HG03520 (cell line): ENCODE measurements around the gene ATP13A4.

ENCODE experiments used
- ATAC-seq: cut with Tn5 transposase; IDR thresholded peaks from one replicate; pipeline ENCODE4 v1.9.1; 2021; ENCODE audit warnings: mild to moderate bottlenecking, moderate library complexity; ENCODE audit not compliant: unreplicated experiment

The ATP13A4 gene, protein sequence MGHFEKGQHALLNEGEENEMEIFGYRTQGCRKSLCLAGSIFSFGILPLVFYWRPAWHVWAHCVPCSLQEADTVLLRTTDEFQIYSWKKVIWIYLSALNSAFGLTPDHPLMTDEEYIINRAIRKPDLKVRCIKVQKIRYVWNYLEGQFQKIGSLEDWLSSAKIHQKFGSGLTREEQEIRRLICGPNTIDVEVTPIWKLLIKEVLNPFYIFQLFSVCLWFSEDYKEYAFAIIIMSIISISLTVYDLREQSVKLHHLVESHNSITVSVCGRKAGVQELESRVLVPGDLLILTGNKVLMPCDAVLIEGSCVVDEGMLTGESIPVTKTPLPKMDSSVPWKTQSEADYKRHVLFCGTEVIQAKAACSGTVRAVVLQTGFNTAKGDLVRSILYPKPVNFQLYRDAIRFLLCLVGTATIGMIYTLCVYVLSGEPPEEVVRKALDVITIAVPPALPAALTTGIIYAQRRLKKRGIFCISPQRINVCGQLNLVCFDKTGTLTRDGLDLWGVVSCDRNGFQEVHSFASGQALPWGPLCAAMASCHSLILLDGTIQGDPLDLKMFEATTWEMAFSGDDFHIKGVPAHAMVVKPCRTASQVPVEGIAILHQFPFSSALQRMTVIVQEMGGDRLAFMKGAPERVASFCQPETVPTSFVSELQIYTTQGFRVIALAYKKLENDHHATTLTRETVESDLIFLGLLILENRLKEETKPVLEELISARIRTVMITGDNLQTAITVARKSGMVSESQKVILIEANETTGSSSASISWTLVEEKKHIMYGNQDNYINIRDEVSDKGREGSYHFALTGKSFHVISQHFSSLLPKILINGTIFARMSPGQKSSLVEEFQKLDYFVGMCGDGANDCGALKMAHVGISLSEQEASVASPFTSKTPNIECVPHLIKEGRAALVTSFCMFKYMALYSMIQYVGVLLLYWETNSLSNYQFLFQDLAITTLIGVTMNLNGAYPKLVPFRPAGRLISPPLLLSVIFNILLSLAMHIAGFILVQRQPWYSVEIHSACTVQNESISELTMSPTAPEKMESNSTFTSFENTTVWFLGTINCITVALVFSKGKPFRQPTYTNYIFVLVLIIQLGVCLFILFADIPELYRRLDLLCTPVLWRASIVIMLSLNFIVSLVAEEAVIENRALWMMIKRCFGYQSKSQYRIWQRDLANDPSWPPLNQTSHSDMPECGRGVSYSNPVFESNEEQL

DNA sequence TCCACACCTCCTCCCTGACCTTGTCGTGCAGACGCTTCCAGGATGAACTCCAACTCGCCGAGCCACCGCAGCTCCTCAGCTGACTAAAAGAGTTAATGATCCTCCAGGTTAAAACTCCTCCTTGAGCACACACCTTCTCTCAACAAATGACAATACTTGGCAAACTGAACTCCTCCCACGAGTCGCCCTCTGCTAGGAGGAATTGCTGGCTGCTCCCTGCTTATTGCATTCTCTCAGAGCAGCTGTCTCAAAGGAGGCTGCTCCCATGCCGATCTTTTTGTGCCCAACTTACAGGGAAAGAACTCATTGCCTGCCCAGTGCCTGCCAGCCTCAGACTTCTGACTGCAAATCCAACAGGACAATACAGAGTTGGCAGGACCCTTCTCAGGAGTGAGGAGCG, at the start of gene ATP13A4:
Gene ATP13A4, minus strand, starts transcription at position 85 of the 400 bp plus-strand sequence. CDS start 96 bp downstream, outside the sequence.
- ATAC-seq, result no peak

DNA sequence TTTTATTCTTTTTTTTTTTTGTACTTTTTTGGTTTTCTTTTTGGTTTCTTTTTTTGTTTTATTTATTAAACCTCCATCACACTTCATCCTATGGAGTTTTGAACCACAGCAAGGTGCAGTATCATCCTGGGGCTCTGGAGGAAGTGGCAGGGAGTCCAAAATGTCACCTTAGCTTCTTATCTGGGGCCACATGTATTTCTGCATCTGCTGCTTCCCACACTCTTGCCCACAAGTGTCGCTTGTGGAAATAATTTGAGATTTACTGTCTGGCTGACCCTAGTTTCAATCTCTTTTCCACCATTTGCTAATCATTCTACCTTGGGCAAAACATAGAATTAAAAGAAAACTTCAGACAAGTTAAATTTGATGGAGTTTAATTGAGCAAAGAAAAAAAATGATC, 44.7 kb upstream of the ATP13A4 start:
- no peak for ATAC-seq

GRCh38 chr3:193598202-193598601, 43.5 kb upstream of the ATP13A4 start:
- ATAC-seq, result no peak

DNA sequence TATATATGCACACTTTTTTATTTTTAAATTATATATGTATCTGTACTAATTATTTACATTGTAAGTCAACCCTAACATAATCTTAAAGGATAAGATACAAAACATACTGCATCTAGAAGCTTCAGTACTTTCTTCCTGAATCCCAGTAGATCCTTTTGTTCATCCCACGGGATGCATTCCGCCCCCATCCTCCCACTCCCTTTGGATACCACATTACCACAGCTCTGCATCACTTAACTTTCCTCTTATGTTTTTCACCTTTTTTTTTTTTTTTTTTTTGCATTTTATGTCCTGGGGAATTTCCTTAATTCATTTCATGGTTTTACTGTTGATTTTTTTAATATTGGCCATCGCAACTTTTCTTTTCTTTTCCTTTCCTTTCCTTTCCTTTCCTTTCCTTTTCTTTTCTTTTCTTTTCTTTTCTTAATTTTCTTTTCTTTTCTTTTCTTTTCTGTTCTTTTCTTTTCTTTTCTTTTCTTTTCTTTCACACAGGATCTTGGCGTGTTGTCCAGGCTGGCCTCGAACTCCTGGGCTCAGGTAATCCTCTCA, 41.3 kb upstream of the ATP13A4 start:
- no peak for ATAC-seq

DNA sequence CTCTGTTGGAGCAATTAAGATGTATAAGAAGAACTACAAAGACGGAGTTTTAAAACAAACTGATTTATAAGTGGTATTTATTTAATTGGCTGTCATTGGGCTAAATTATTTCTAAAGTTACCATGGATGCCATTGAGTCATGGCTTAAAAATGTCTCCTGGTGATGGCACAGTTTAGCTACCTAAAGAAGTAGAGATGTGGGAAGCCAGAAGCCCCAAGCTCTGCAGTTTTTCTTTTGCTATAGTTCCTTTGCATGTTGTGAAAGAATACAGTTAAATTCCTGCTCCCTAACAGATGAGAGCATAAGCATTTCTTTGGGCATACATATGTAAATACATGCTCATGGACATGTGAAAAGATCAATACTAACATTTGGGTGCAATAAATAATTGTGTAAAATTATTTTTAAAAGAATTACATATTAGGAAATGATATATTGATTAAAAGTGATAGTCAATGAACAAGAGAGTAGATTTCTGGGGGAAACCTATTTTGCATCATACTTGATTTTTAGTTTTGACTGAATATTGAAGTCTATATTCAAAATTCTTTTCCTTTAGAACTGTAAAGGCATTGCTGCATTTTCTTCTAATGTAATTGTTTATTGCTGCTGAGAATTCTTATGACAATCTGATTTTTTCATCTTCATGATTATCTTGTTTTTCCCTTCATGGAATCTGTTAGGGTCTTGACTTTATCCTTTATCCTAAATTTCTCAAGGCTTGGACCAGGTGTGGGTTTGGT, 40.4 kb upstream of the ATP13A4 start:
- no peak for ATAC-seq

- ATAC-seq, result peak; percentile 22
Measured at GRCh38 chr3:193593668-193594030, 39.0 kb upstream of the ATP13A4 start.

GRCh38 chr3:193592841-193593667, 38.4 kb upstream of the ATP13A4 start, which contains the start of gene OPA1:
TSS of gene OPA1 (plus strand) at chr3:193593208. CDS start at chr3:193593378, 170 bp downstream.
- peak; percentile 94 for ATAC-seq

DNA sequence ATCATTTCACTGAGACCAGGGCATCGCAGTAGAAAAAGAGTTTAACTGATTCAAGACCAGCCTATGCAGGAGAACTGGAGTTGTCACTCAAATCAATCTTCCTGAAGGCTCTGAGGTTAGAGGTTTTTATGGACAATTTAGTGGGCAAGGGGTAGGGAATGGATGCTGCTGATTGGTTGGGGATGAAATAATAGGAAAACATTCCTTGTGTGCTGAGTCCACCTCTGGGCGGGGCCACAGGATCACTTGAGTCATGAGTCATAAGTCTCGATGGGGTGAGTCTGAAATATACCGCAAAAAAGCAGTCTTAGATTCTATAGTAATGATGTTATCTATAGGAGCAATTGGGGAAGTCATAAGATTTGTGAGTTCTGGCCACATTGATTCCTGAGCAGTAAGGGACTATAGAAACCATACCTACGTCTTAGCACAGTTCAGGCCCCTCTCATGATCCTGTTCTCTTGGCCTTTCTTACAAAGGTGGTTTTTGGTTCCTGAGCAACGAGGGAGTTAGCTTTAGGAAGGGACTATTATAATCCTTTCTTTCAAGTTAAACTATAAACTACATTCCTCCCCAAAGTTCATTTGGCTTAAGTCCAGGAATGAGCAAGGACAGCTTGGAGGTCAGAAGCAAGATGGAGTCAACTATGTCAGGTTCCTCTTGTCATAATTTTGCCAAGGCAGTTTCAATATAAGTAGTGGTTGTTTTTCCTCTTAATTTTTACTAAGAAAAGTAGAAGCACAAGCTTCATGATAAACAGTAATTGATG, 35.6 kb upstream of the ATP13A4 start:
- ATAC-seq, result no peak

- ATAC-seq, result no peak
Measured at GRCh38 chr3:193589616-193590015, 34.9 kb upstream of the ATP13A4 start.

DNA sequence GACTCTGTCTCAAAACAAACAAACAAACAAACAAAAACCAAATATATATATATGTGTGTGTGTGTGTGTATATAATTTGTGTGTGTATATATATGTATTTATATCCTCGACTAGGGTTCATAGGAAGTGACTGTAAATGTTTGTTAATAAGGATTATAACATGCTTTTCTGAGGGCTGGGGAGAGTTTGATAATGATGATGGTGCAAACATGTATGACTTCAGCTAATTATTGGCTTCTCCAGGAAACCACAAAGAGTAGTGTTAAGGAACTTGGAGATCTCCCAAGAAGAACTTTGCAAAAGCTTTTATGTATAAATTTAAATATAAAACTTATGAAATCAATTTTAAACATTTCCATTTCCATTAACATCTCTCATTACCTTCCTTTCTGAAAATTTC, 34.4 kb upstream of the ATP13A4 start:
- no peak for ATAC-seq

DNA sequence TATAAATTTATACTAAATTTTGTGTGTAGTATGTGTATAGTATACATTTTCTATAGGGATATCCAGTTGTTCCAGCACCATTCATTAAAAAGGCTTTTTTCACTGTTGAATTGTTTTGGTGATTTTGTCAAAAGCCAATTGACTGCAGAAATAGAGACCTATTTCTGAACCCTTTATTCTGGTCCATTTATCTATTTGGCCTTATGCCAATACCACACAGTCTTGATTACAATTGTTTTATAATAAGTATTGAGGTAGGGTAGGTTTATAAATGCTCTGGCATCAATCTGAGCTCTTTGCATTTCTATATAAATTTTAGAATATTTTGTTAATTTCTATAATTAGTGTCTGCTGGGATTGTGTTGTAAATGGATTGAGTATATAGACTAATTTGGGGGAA, 31.8 kb upstream of the ATP13A4 start:
- ATAC-seq, result no peak

DNA sequence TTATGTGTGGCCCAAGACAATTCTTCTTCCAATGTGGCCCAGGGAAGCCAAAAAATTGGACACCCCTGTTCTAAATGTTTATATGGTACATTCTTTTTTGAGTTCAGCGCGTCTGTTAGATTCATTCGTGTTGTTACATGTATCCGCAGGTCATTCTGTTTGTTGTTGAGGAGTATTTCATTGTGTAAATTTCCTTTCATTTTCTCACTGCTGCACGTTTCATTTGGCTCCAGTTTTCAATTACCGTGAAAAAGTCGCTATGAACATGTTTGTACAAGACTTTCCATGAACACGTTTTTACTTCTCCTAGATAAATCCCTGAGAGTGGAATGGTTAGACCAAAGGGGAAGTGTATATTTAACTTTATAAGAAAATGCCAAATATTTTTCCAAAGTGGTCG, 30.8 kb upstream of the ATP13A4 start:
- ATAC-seq, result no peak

DNA sequence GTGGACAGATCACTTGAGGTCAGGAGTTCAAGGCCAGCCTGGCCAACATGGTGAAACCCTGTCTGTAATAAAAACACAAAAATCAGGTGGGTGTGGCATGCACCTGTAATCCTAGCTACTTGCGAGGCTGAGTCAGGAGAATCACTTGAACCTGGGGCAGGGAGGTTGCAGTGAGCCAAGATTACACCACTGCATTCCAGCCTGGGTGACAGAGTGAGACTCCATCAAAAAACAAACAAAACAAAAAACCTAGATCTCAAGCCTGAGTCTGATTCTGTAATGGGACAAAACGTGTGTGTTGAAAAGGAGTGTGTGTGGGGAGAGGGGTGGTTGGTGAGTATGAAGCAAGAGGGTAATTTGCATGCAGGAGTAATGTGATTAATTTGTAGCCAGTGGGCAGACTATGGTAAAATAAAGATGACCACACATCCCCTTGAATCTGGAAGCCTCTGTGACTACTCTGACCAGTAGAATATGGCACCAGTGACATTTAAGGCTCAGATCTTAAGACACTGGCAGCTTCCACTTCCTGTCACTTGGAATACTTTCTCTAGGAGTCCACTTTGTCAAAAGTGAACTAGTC, 19.9 kb upstream of the ATP13A4 start:
- no peak for ATAC-seq

- ATAC-seq, result no peak
Measured at GRCh38 chr3:193573403-193574191, 18.9 kb upstream of the ATP13A4 start.

GRCh38 chr3:193572426-193572908, 17.8 kb upstream of the ATP13A4 start:
- peak; percentile 82 for ATAC-seq

DNA sequence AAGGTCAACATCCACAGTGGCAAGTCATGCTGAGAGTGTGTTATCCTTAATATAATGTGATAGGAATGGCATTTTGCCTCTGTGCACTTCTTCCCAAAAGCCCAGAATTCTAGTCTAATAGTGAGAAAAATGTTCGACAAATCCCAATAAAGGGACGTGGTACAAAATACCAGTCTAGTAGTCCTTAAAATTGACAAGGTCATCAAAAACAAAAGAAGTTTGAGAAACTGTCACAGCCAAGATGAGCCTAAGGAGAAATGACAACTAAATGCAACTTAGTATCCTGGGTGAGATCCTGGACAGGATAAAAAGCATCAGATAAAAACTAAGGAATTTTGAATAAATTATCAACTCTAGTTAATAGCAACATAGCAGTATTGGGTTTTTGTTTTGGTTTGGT, 14.4 kb upstream of the ATP13A4 start:
- no peak for ATAC-seq

- ATAC-seq, result no peak
Measured at GRCh38 chr3:193564012-193564411, 9.3 kb upstream of the ATP13A4 start.
